NCI-H2227 (cell line): Measurements from ENCODE around the gene TSSC4.

Experiments
- DNase-seq: peaks from one replicate; lab custom pipeline; 2025; ENCODE audit not compliant: unreplicated experiment; lab: John Stamatoyannopoulos, UW

TSSC4 gene

GRCh38 chr11:2368851-2369180, 31.7 kb upstream of the TSSC4 start:
- DNase-seq = no peak

DNA sequence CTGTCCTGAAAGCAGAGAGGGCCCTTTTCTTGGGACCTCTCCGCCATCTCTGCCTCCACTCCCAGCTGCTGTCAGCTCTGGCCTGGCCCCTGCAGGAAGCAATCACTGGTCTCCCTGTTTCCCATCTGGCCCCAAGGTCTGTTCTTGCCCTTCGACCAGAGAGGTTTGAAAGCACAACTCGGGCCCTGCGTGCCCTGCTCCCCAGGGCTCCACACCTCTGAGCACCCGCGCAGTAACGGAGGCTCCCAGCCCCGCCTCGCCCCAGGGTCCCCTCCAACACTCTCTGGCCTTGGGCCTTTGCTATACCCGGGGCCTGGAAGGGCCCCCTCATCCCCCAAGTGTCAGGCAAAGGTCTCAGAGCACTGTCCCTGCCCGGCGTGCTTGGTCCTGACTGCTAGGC, 31.2 kb upstream of the TSSC4 start:
- DNase-seq = no peak

- no peak for DNase-seq
Observed at GRCh38 chr11:2369896-2370295, 30.7 kb upstream of the TSSC4 start.

DNA sequence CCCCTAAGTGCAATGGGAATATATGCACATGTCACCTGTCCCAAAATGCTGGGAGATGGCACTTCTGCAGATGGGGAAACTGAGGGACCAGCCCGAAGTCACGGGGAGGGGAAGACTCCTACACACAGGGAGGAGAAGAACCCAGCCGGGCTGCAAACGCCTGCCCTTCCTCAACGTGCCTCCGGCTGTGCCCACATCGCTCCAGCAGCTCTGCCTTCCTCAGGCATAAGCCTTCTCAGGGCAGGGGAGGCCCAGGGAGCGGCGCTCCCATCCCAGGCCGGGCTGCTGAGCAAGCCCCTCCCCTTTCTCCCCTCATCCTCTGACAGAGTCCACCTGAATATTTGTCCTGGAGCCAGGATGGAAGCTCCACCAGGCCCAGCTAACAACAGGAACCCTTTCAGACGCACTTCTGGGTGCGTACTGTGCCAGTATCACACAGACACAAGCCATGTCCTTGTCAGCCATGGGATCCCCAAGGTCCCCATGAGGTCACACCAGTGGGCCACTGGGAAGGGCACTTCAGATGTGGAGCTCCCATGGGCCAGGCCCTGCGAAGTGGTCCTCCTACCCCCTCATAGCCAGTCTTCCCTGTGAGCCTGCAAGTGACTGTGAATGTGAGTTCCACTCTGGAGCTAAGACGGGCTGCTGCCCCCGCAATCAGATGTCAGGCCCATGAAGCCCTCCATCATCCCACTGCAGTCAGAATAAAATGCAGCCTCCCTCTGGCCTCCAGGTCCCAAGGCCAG, 25.9 kb upstream of the TSSC4 start:
- no peak for DNase-seq

GRCh38 chr11:2375341-2375853, 25.2 kb upstream of the TSSC4 start:
- no peak for DNase-seq

DNA sequence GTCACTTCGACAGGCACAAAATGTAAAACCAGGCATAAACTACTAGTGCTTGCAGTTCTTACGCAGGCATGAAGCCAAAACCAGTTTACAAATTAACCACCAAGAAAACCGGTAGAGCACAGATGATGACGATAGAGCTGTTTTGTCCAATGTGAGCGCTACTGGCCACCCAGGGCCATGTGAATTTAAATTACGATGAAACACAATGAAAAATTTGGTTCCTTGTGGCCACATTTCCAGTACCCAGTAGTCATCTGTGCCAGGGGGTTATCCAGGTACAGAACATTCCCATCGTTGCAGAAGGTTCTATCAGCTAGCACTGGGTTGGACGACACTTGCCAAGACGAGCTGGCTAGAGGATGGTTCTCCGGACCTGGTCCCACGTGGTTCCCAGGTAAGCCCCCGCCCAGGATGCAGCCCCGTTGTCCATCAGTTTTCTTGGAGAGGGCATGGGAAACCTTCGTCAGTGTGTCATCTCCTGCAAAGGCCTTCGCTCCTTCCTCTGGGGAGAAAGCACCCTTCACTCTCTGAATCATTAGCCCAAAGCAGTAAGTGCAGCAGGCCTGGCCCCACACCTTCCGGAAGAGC, 24.5 kb upstream of the TSSC4 start:
- DNase-seq = no peak

GRCh38 chr11:2376751-2377451, 23.6 kb upstream of the TSSC4 start, which contains the start of gene CD81:
Gene CD81 (plus strand): TSS chr11:2377310. CDS start chr11:2377550, 240 bp downstream.
- peak; percentile 70 for DNase-seq

GRCh38 chr11:2377511-2378443, 22.8 kb upstream of the TSSC4 start:
- DNase-seq = peak; percentile 87

DNA sequence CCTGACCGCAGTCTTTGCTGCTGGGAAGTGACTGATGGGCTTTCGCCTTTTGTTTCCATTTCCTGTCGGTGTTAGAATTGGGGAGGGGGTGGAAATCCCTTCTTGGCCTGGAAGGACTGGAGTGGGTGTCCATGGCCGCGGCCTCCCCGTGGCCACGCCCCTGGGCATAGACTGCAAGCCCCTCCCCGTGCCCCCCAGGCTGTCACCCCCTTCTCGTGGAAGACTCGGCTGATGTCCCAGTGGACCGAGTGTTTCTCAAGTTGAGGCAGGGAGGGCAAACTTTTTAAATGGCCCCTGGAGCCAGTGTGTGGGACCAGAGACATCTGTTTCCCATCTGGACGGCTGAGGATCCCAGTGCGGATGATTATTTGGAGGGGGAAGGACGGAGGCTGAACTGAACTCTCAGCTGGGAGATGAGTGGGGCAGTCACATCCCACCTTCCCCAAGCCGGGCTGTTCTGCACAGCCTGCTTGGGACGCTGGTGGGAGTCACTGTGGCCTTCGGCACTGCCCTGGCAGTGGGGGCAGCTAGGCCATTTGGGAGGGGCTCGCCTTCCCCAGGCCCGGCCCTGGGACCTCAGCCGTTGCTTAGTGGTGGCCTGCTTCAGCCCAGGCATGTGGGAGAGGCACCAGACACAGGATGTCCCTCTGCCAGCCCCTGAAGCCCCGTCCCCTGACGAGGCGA, 21.9 kb upstream of the TSSC4 start:
- no peak for DNase-seq

GRCh38 chr11:2379466-2380174, 20.9 kb upstream of the TSSC4 start:
- DNase-seq = no peak

DNA sequence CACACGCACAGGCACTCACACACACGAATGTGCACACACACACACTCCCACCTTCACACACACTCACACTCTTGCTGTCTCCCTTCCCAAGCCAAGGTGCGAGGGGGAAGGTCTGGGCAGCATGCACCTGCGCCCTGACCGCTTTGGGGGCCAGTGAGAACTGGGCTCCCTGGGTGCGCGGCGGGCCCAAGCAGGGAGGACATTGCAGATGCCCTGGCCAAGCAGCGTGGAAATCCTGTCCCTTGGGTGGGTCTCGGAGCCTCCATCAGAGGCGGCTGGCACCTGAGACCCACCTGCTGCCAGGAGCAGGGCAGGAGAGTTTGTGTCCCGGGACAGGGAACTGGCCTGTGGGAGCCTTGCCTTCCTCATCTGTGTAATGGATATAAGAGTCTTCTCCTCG, 20.2 kb upstream of the TSSC4 start:
- no peak for DNase-seq

- no peak for DNase-seq
Observed at GRCh38 chr11:2380807-2381350, 19.7 kb upstream of the TSSC4 start.

GRCh38 chr11:2381494-2382128, 18.9 kb upstream of the TSSC4 start:
- DNase-seq = no peak

DNA sequence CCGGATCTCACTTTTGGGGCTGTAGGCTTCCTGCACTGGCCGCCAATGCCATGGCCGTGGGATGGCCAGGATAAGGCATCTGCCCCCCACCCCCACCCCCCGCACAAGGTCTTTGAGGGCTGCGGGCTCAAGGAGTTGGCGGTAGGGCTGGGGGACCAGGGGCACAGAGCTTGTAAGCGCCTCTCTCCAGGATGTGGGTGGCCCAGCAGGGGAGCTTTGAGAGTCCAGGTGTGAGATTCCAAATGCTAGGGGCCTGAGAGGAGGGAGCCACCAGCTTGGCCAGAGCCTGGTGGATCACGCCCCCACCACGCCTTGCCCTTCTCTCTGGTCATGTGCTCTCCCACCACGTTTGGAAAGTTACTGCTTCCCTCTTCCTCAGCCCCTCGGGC, 18.4 kb upstream of the TSSC4 start:
- no peak for DNase-seq

DNA sequence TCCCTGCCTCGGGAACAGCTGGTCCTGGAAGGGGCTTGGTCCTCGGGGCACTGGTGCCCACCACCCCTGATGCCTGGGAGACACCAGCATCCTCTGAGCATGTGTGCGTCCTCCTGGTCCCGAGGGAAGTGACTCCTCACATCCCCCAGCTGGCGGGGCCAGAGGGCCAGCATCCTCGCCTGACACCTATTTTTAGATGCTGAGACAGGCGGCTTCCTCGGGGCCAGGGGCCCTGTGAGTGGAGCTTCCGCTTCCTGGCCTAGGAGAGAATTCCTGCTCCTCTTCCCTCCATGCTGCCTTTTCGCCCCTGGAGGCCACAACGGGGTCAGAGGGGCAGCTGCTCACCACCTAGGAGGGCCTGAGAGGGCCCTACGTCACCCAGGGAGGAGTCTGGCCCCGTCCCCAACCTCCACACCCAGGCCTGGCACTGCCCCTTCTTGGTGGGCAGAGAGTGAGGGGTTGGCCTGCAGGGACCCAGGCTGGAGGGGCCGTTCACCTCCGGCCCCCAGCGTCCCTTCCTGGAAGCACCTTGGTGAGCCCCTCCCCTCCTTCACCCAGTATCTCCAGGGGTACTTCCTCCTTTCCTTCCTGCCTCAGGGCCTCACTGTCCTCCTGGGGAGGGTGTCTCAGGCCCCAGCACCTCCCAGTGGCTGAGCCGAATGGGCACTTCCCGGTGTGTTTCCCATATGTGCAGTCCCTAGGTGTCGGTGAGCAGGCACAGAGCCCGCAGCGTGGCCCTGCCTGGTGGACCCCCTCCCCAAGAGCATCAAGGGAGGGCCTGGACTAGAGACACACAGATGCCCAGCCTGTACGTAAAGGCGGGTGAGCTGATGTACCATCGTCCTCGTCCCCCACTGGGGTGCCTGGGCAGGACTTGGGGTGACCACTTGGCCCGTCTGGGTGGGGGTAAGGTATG, 17.4 kb upstream of the TSSC4 start:
- DNase-seq = no peak

DNA sequence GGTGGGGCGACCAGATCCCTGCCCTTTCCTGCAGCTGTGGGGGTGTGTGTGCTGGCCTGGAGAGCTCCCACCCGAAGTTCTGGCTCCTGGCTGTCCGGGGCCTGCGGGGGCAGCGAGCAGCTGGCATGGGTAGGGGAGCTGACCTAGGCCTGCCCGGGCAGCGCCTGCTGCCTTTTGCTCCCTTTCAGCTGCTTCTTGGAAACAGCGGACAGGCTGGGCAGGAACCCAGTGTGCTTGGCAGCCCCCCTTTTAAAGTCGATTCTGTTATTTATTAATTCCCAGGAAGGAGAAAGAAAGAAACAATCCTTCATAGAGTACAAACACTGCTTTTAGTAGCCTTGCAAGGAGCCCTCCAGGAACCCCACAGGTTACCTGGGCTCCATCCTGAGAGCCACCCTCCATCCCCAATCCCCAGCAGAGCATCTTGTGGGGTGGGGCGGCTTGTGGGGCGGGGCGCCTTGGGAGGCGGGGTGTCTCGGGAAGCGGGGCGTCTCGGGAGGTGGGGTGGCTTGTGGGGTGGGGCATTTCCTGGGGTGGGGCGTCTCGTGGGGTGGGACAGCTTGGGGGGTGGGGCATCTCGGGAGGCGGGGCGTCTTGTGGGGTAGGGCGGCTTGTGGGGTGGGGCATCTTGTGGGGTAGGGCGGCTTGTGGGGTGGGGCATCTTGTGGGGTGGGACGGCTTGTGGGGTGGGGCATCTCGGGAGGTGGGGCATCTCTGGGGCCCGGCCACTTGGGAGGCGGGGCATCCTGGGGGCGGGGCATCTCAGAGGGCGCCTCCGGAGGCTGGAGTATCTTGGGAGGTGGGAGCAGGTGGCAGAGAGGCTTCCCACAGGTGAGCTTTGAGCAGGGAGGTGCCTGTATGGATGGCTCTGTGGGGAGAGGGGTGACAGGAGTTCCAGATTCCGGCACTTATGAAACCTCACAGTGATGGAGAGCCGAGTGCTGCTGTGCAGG, 16.4 kb upstream of the TSSC4 start:
- DNase-seq = no peak
